T-helper 17 cell (primary cell): Measurements from ENCODE around the gene RNF125. TPM values are rescaled to one million over a fixed set of nuclear protein-coding genes. Genes with fewer than 3 reads are reported as not detected.

Experiments
- ATAC-seq: fragments of 150-1000 bp; cut with Tn5 transposase; 2 replicates; pipeline ENCODE4 v1.10.0; 2021; ENCODE audit warnings: mild to moderate bottlenecking, moderate library complexity
- DNase-seq, 3 donors: peaks; one replicate each; pipeline versions ENCODE4 v3.0.0 to v3.0.0-alpha.2; 2020 to 2021
- H3K9me3 ChIP-seq: one replicate; pipeline ENCODE4 v1.7.0; 2013; ENCODE audit warnings: low read length, mild to moderate bottlenecking; ENCODE audit not compliant: control insufficient read depth, poor library complexity, severe bottlenecking
- H3K27ac Mint-ChIP-seq: one replicate; pipeline ENCODE4 v1.8.0; 2022; ENCODE audit warnings: mild to moderate bottlenecking, moderate library complexity, mixed read lengths
- H3K27me3 Mint-ChIP-seq: one replicate; pipeline ENCODE4 v1.8.0; 2022; ENCODE audit warnings: mixed read lengths
- H3K36me3 Mint-ChIP-seq: one replicate; pipeline ENCODE4 v1.8.0; 2022; ENCODE audit warnings: low read depth, mixed read lengths
- H3K4me1 Mint-ChIP-seq: one replicate; pipeline ENCODE4 v1.8.0; 2022; ENCODE audit warnings: mild to moderate bottlenecking, mixed read lengths
- H3K4me3 Mint-ChIP-seq: one replicate; pipeline ENCODE4 v1.8.0; 2022; ENCODE audit warnings: mild to moderate bottlenecking, moderate library complexity, mixed read lengths
- total RNA-seq, 4 donors: library from RNA in 2 of 4; stranded (reverse) in 2 of 4; gene quantifications; one replicate each; pipeline ENCODE4 v1.2.3 and lab custom pipeline; 2022 to 2026

The RNF125 gene
- 10 to 100 TPM; 50.6 to 72.6 TPM for total RNA-seq
- total RNA-seq (lab: John Stamatoyannopoulos, UW), result 89.7 to 118 reads per million in 2 donors

GRCh38 chr18:32018331-32019250 is at the start of gene RNF125:
Gene RNF125, plus strand, starts transcription at chr18:32018825. Its CDS starts 39 bp downstream, at chr18:32018864.
- Mint-ChIP-seq H3K4me1 (peaks cover 48% of the 10 kb centered on the region), H3K36me3 (peaks cover 3% of the 10 kb centered on the region), H3K4me3 (peak within 1 kb of the TSS; percentile 99), H3K27me3 (no peaks in the 10 kb centered on the region), H3K27ac (peak within 1 kb of the TSS; percentile 99)
- DNase-seq (peak; percentile 72 to 90 (median 80)), ATAC-seq (peak; percentile 81)
- H3K9me3 ChIP-seq, result no peaks in the 10 kb centered on the region

- H3K4me1 Mint-ChIP-seq, result no peaks in the 10 kb centered on the region
- no peak overlapping the region for H3K4me3 Mint-ChIP-seq
- DNase-seq (no peak), ATAC-seq (no peak)
- H3K36me3 Mint-ChIP-seq, result peaks cover 3% of the 10 kb centered on the region
- H3K27me3 Mint-ChIP-seq, result no peaks in the 10 kb centered on the region
- no peak overlapping the region for H3K27ac Mint-ChIP-seq
- no peaks in the 10 kb centered on the region for H3K9me3 ChIP-seq
Measured at GRCh38 chr18:31970617-31971016, 48.0 kb upstream of the RNF125 start.

DNA sequence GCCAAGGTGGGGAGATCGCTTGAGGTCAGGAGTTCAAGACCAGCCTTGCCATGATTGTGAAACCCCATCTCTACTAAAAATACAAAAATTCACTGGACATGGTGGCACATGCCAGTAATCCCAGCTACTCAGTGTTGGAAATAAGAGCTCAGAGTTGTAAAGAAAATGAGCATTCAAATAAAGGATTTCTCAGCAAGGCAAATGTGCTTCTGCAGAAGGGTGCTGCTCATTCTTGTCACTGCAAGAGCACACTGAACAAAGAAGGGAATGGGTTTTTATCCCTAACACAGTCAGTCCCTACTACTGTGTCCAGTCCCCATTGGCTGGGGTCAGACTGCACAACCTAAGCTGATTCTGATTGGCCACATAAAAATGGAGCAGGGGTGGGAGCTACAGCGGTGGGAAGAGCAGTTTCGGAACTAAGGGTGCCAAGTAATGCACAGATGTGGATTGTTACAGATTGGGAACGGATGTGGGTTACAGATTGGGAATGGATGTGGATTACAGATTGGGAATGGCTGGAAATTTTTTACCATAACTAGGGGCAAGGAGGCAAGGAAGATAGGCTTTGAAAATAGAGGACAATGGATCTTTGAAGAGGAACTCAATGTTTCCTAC is 44.6 kb upstream of the RNF125 start:
- ATAC-seq (no peak), DNase-seq (no peak)
- H3K4me1 Mint-ChIP-seq, result no peaks in the 10 kb centered on the region
- no peak overlapping the region for H3K27ac Mint-ChIP-seq
- H3K4me3 Mint-ChIP-seq, result no peak overlapping the region
- H3K36me3 Mint-ChIP-seq, result peaks cover 3% of the 10 kb centered on the region
- H3K9me3 ChIP-seq, result no peaks in the 10 kb centered on the region
- no peaks in the 10 kb centered on the region for H3K27me3 Mint-ChIP-seq

GRCh38 chr18:31976242-31976641 is 42.4 kb upstream of the RNF125 start:
- Mint-ChIP-seq H3K36me3 (peaks cover 3% of the 10 kb centered on the region), H3K4me3 (no peak overlapping the region), H3K27me3 (no peaks in the 10 kb centered on the region), H3K4me1 (no peaks in the 10 kb centered on the region), H3K27ac (no peak overlapping the region)
- H3K9me3 ChIP-seq, result no peaks in the 10 kb centered on the region
- ATAC-seq (no peak), DNase-seq (no peak)

- Mint-ChIP-seq H3K4me3 (no peak overlapping the region), H3K36me3 (peaks cover 3% of the 10 kb centered on the region), H3K27me3 (no peaks in the 10 kb centered on the region), H3K4me1 (no peaks in the 10 kb centered on the region), H3K27ac (no peak overlapping the region)
- ATAC-seq, result peak; percentile 52
- DNase-seq, result peak in 1 of 3 donors; percentile 21
- H3K9me3 ChIP-seq, result no peaks in the 10 kb centered on the region
Measured at GRCh38 chr18:31977270-31977872, 41.3 kb upstream of the RNF125 start.

DNA sequence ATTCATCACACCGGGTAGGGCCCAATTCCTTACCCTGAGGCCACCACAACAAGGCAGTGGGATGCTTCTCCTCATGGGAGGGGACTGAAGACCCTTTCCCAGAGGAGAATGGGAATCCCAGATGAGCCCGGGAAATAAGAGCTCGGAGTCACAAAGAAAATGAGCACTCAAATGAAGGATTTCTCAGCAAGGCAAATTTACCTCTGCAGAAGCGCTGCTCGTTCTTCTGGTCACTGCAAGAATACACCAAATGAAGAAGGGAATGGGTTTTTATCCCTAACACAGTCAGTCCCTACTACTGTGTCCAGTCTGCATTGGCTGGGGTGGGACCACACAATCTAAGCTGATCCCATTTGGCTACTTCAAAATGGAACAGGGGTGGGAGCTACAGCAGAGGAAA is 40.0 kb upstream of the RNF125 start:
- no peak overlapping the region for H3K4me3 Mint-ChIP-seq
- DNase-seq (no peak), ATAC-seq (no peak)
- no peaks in the 10 kb centered on the region for H3K9me3 ChIP-seq
- H3K36me3 Mint-ChIP-seq, result peaks cover 3% of the 10 kb centered on the region
- H3K4me1 Mint-ChIP-seq, result peaks cover 11% of the 10 kb centered on the region
- H3K27ac Mint-ChIP-seq, result no peak overlapping the region
- H3K27me3 Mint-ChIP-seq, result no peaks in the 10 kb centered on the region

DNA sequence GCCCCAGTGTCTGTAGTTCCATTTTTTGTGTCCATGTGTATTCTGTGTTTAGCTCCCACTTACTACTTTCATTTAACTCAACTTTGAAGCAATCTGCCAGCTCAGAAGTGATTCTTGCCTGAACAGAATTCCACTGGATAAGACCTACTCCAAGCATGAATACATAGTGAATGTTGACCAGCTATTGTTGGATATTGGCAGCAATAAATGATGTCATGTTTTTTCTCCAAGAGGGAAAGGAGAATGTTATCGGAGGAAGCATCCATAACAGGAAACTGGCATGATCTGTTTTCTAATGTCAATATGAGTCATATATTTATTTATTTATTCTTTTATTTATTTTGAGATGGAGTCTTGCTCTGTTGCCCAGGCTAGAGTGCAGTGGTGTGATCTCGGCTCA is 38.9 kb upstream of the RNF125 start:
- Mint-ChIP-seq H3K4me1 (peaks cover 16% of the 10 kb centered on the region), H3K4me3 (no peak overlapping the region), H3K36me3 (no peaks in the 10 kb centered on the region), H3K27ac (no peak overlapping the region), H3K27me3 (no peaks in the 10 kb centered on the region)
- no peak for ATAC-seq
- DNase-seq, result no peak
- H3K9me3 ChIP-seq, result no peaks in the 10 kb centered on the region

DNA sequence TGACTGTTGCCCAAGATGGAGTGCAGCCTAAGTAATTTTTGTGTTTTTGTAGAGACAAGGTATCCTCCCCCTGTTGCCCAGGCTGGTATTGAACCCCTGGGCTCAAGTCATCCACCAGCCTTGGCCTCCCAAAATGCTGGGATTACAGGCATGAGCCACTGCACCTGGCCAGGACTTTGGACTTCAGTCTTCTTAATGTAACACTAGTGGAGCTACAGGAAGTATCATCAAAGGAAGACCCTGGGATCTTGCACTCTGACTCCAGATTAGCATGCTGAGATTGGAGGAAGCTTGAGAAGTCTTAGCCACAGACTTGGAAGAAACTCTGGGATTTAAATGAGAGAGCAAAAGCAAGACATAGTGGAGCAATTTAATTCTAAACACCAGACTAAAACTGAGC is 37.8 kb upstream of the RNF125 start:
- ATAC-seq (no peak), DNase-seq (no peak)
- Mint-ChIP-seq H3K4me3 (no peak overlapping the region), H3K27me3 (no peaks in the 10 kb centered on the region), H3K27ac (no peak overlapping the region), H3K4me1 (peaks cover 16% of the 10 kb centered on the region), H3K36me3 (no peaks in the 10 kb centered on the region)
- H3K9me3 ChIP-seq, result no peaks in the 10 kb centered on the region

DNA sequence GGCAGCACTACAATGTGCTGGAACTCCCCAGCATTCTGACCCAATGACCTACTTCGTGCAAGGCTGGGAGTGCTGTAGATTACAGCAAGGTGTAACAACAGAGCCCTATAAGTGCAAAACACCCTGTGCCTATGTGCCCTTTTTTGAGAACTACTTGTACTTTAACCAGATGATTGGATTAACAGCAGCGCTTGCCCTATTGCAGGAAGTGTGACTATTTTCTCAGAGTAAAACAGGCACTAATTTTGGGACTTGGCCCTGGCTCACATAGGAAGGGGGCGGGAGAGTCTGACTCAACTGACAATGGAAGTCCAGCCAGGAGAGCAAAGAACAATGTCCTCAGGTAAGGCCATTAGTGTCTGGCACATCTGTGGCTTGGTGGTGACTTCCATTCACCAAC is 35.6 kb upstream of the RNF125 start:
- Mint-ChIP-seq H3K4me3 (no peak overlapping the region), H3K4me1 (peaks cover 18% of the 10 kb centered on the region), H3K27ac (peak overlapping the region; percentile 72), H3K36me3 (no peaks in the 10 kb centered on the region), H3K27me3 (no peaks in the 10 kb centered on the region)
- no peaks in the 10 kb centered on the region for H3K9me3 ChIP-seq
- ATAC-seq (no peak), DNase-seq (no peak)

GRCh38 chr18:31983976-31984375 is 34.6 kb upstream of the RNF125 start:
- peak overlapping the region; percentile 72 for H3K27ac Mint-ChIP-seq
- peak; percentile 28 for ATAC-seq
- no peak for DNase-seq

DNA sequence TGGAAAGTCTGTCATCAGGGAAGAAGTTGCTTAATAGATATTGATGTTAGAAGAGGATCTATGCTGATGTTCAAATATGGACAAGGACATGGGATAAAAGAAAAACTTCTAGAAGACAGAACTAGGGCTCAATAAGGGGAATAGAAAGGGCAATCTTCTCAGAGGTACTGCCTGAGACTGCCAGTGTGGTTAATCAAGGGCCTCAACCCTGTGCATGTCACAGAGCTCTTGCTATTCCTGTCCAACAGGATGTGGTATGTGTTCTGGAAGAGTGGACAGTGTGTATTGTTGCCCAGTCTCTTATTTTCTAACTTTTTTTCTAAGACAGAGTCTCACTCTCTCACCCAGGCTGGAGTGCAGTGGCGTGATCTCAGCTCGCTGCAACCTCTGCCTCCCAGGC is 27.8 kb upstream of the RNF125 start:
- Mint-ChIP-seq H3K36me3 (no peaks in the 10 kb centered on the region), H3K4me3 (no peak overlapping the region), H3K27me3 (no peaks in the 10 kb centered on the region), H3K4me1 (peaks cover 6% of the 10 kb centered on the region), H3K27ac (no peak overlapping the region)
- ATAC-seq (no peak), DNase-seq (no peak)
- H3K9me3 ChIP-seq, result no peaks in the 10 kb centered on the region

More at GRCh38 chr18:31983976-31984375, 34.6 kb upstream of the RNF125 start:
- H3K4me1 Mint-ChIP-seq, result peaks cover 18% of the 10 kb centered on the region
- H3K36me3 Mint-ChIP-seq, result no peaks in the 10 kb centered on the region
- H3K4me3 Mint-ChIP-seq, result no peak overlapping the region
- H3K9me3 ChIP-seq, result no peaks in the 10 kb centered on the region
- no peaks in the 10 kb centered on the region for H3K27me3 Mint-ChIP-seq

DNA sequence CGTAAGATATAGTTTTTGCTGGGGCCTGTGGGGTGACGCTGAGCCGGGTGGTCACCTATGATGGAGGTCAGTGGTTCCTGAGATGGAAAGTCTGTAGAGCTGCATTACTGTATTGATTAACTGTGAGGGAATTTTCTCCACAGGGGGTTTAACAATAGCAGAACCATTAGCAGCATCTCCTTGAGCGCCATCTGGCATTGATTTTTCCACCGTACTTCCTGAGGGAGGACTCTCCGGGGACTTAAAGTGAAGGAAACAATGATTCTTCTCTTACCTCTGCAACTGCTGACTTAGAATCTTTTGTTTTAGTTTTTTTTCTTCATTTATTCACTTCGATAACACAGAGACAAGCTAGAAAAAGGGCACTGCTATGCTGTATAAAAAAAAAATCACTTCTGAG is 22.6 kb upstream of the RNF125 start:
- no peak for ATAC-seq
- Mint-ChIP-seq H3K27ac (no peak overlapping the region), H3K36me3 (peaks cover 1% of the 10 kb centered on the region), H3K4me3 (no peak overlapping the region), H3K27me3 (no peaks in the 10 kb centered on the region), H3K4me1 (peaks cover 4% of the 10 kb centered on the region)
- H3K9me3 ChIP-seq, result no peaks in the 10 kb centered on the region
- no peak for DNase-seq

DNA sequence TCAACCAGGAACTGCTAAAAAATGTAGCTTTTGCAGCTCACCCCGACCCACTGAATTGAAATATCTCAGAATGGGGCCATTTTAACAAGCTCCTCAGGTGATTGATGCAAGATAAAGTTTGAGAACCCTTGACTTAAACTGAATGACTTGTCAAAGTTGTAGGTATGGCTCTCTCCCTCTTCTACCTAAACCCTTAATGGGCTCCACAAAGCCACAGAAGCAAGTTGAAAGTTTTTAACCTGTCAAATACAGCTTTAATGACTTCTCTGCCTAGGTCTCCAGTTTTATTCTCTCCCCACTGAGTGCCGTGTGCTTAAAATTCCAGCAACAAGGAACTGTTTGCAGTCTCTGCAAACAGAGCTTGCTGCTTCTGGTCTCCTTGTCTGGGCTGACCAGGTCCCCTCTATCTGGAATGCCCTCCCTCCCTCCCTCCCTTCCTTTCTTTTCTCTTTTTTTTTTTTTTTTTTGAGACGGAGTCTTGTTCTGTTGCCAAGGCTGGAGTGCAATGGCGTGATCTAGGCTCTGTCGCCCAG is 19.7 kb upstream of the RNF125 start:
- no peak overlapping the region for H3K4me3 Mint-ChIP-seq
- H3K27ac Mint-ChIP-seq, result no peak overlapping the region
- H3K36me3 Mint-ChIP-seq, result peaks cover 2% of the 10 kb centered on the region

More for the DNA sequence above, 19.7 kb upstream of the RNF125 start:
- no peak for DNase-seq
- no peaks in the 10 kb centered on the region for H3K9me3 ChIP-seq
- Mint-ChIP-seq H3K27me3 (no peaks in the 10 kb centered on the region), H3K4me1 (peaks cover 7% of the 10 kb centered on the region)
- no peak for ATAC-seq
